GM21390 (cell line): Measurements from ENCODE around the gene POU2F1.
A peak's percentile ranks its signal among the peaks of the same experiment; 100 is the strongest.

ENCODE experiments used
- ATAC-seq: cut with Tn5 transposase; IDR thresholded peaks from one replicate; pipeline ENCODE4 v1.9.1; 2021; ENCODE audit not compliant: unreplicated experiment

Gene POU2F1

DNA sequence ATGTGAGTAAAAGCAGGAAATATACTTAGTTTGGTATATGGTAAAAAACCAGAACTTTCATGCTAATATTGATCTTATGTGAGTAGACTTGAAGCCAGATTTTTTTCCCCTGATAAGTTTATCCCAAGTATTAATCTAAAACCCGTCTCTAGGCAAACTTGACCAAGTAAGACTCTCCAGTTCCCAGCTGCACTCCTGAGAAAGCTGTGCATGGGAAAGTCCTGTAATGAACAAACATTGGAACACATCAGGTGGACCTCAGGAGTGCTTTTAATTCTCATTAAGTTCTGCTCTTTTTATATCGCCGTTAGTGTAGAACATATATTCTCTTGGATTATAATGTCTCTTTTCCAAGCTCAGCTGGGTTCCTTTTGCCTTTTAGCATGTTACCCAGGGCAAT lies 192.6 kb downstream of the POU2F1 start:
- ATAC-seq = no peak

DNA sequence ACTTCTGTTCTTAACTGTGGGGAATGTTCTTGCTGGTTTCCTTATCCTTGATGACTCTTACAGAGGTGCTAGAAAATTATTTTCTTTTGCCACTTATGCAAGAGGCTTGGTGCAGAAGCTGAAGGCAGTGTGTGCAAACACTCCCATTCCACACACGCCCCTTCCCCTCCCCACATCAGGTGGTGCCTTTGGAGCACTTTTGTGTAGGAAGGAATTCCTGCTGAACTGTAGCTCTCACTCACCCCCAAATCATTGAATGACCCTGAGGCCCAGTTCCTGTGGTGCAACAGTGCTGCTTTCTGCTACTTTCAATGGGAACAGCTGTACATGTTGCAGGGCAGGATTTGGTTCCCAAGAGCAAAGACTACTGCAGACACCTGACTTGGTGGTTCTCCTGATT lies 195.8 kb downstream of the POU2F1 start:
- ATAC-seq = no peak

DNA sequence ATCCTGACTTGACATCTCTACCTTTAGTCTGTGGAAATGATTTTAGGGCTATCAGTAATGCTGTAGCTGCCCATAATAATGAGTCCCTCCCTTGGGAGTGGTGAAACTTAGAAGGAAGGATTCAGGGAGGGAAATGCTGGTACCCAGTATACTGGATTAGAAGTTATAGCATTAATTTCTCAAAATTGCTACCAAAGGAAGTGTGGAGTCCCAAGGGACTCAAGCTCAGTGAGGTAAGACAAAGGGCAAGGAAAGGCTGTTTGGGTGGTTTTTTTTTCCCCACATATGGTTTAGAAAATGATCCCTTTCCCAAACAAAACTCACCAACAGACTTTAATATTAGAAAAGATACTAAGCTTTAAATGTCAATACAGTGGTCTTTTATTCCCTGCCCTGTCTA lies 197.7 kb downstream of the POU2F1 start:
- no peak for ATAC-seq

DNA sequence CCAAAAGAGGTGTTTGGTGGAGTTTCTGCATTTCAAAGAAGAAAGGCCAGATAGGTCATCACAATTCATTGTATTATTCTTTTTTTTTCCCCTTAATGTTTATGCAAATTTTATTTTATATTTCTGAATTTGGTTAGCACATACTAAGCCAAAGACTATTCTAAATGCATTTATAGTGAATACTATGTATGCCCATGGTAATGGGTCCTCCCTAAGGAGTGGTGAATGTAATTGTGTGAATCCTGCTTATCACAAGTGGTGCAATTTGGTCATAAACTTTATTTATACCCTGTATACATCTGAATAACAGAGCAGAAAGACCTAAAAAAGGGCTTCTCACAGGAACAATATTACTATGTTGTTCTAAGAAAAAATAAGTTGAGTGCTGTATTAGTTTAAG lies 198.6 kb downstream of the POU2F1 start:
- ATAC-seq = no peak

DNA sequence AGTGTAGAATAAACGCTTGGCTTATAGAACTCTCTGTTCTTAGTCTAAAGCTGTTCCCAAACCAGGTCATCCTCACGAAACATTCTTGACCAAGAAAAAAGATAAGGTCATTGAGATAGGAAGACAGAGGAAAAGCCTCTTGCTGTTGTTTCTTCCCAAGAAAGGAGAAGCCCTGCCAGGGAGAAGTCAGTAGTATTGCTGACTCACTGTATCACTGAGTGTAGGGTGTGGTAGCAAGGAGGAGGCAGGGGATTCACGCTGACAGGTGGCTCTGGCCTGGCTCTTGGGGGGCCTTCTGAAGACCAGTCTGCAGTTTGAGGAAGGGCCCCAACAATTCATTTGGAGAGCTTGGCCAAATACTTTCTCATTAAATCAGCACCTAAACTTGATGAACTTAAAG lies 199.8 kb downstream of the POU2F1 start:
- ATAC-seq = no peak

DNA sequence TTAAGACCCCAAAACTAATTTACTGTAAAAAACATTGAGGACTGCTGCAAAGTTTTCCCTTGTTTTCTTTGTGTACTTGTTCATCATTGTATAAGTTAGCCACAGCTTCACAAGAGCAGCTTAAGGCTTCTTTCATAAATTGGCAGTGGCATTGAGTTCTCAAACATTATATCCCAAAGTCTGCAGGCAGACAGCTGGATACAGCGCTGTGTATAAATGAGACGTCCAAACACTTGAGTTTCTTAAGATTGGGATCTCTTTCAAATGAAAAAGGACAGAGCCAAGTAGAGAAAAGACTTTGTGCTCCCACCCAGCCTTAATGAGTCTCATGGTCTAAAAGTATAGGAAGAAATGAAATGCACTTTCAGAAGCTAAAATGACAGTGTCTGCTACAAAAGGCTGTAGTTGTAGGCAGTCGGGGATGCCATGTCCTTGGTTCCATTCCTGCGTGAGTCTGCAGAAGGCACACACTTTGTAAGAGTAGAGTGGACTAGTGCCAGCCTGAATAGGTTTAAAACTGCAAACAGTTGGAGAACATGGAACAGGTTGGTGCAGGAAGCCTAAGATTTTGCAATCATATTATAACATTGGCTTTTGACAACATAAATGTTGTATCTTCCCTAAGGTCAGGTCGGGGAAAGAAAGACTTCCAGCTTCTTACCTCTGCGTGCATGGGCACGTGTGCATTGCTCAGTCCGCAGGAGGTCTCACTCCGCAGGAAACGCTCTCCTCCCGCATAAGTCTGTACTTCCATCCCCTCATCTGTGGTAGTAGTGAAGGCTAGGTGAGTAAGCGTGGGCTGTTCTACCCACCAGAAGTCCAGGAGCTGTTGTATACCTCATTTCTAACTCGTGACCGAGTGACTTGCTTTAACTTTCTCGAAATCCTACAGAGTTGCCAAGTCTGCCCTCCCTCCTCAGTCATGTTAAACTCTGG lies 203.3 kb downstream of the POU2F1 start:
- no peak for ATAC-seq

DNA sequence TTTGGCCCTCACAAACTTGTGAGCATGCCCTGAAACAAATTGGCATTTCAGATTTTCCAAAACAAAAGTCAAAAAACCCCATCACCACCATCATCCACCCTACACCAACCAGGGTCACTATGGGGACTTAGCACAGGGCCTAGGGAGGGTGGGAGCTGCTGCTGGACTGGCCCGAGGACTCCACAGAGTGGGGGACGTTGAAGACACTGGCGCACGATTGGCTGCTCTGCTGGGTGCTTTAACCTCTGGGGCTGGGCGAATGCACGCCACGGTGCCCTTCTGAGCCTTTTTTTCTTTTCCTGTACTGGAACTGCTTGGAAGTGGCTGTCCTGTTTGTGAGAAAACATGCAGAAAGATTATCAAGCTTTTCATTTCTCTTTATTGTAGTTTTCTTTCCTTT lies 204.8 kb downstream of the POU2F1 start:
- ATAC-seq = no peak

DNA sequence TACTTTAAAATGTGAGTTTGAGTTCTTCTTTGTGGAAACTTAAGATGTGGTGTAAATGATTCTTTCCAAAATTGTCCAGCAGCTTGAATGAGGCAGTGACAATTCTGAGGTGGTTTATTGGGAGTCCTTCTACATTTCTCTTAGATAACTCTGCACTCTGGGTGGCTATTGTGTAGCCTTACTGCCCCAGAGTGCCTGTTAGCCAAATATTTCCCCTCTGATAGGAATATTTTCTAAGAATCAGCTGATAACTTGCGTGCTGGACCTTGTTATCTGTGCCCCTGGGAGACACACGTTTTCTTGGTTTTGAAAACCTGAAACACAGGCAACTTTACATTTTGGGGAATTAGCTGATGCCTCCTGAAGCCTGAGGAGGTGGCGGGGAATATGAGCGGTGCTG lies 206.0 kb downstream of the POU2F1 start:
- ATAC-seq = no peak

DNA sequence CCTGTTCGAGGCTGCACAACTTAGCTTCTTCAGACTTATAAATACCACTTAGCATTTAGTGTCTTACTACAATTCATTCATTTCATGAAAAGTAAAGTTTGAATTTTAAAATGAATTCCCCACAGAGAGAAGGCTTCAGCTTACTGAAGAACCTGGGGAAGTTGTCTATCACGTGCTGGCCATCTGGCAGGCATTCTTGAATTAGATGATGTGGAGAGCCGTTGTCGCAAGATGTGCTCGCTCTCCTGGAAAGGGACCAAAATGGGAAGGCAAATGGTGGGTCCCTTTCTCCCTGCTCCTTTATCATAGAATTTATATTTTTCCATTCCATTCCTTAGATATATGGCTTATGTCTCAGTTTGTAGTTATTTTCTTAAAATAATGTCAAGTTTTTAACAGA lies 207.2 kb downstream of the POU2F1 start:
- ATAC-seq = no peak

DNA sequence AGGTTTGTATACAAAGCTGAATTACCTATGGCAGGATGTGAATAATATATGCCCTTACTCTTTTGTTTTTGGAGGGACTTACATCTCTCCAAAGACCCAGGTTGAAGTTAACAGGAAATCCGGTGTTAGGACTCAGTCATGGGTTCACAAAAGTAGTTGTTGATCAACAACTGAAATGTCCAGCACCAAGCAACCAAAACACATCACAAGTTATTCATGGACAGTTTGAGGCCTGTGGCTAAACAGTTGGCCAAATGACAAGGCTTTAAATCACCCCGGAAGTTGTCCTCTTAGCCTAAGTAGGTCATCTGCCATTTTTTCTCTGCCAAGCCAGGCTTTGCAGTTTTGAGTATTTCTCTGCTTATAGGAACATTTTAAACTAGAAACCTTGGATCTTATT lies 207.7 kb downstream of the POU2F1 start:
- no peak for ATAC-seq

DNA sequence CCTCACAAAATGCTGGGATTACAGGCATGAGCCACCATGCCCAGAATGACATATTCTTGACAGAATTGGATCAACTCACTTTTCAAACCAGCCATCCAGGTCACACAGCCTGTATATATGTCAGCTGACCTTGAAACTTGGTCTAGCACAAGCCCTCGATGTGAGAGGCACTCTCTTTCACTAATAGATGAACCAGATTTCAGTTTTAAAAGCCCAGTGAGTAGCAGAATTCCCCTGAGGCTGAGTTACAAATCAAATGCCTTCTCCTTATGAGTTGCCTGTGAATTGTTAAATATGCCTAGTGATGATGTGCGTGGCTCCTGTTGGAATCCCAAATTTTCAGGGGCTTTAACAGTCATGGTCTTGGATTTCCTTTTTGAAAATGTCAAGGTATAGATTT lies 208.9 kb downstream of the POU2F1 start:
- peak; percentile 36 for ATAC-seq

DNA sequence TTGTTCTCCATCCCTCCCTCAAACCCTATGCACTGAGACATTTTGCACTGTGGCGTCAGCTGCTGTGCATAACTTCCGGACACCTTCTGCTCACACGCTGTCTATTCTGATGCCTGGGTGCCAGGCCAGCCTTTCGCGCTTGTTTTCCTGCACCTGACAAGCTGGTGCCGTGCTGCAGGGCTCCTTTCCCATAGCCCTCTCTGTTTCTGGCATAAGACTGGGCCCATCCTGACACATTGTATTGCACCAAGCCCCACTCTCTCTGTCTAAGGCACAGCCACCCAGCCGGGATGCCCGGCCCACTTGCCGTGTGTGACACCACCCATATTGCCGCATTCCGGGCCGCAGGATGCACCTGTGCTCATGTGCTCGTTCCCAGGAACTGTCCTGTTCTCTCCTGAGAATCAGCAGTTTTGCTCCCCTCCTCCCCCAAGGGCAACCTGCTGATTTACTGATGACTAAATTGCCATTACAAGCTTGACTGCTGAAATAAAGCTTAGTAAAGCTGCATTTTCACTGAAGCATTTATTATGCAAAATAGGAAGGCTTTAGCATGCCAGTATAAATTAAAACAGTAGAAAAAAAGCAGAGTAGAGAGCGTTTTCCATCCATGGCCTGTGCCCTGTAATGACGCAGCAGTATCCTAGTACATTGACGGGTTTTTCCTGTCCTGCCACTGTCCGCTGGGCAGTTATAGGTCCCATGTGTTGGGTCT lies 209.6 kb downstream of the POU2F1 start:
- peak; percentile 41 for ATAC-seq

DNA sequence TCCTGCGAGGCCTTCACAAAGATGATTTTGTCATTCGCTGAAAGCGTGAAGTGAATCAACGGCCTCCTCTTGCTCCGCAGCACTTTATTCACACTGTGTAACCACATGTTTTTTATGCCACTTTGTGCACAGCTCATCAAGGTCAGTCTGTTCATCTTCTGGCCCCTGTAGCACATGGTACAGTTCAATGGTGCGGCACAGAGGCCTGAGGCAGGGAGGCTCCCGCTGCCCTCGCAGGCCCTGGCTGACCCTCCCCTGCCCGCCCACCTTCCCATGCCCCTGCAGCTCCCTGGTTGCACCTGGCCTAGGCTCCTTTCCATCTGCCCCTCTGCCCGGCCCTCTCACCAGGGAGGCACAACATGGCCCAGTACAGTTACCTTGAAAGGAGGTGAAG lies 210.2 kb downstream of the POU2F1 start:
- peak; percentile 27 for ATAC-seq

DNA sequence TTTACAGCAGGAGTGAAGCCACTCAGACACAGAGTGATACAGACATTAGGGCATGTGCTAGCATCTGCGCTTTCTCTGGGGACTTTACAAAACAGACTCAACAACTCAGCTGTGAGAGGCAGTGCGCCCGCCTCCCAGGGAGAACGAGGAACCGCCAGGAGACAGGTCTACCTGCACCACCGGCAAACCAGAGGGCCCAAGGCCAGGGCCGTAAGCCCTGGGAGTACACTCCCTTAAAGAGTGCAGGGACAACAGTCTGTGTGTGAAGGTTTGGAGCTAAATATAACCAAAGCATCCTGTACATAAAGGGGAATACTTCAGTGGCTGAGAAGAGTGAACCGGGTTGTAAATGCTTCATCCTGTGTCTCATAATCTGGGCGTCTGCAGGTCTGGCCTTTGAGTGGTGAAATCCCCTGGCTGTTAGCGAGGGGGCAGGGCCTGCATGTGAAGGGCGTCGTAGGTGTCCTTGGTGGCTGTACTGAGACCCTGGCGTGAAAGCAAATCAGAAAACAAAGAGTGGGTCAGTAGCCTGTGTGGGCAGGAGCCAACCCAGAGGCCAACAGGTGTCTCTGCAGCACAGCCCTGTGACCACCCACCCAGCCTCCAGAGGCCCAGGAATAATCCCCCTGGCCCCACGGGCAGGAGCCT lies 210.7 kb downstream of the POU2F1 start:
- ATAC-seq = peak; percentile 40

DNA sequence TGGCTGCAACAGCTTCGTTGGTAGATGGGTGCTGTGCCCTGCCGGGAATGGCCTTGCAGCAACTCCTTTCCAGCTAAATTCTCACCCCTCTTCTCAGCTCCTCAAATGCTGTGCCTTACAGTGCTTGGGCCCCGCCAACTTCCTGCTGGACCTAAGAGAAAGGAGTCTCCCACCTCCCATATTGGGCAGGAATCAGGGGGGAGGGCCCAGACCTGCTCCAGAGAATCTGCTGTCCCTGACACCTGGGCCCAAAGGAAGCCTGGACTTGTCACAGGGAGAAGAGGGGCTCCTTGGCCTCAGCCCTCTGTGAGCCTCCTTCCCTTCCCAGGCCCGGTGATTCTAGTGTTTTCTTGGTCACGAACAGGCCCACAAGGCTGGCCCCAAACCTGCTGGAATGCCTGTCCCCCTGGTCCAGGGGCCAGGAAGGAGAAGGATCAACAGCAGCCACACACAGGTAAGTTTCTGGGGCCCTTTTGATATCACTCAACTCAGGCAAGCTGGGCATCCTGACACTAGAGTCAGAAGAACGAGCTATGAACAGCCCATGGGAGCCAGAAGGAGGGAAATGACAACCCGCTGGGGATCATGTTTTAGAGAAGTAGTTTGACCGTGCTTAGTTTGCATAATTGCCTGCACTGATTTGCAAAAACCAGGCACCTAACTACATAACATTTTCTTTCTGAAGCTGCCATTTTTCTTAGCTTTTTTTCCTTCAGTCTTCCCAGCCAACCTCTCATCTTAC lies 211.4 kb downstream of the POU2F1 start:
- ATAC-seq = no peak

DNA sequence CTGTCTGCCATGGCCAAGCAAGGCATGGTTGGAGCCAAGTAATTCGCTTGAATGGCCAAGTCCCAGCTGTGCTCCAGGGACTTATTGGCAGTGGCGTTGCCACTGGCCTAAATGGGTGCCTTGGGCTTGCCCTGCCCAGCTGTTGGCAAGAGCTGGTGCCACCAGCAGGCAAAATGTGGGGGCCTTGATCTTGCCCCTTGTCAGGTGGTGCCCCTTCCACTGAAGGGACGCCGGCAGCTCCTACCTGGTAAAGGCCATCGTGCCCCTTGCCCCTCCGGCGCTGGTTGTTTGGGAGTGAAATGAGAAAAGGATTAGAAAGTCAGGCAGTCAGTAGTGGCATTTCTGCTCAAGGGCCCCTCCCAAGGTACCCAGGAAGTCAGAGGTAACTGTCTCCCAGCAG lies 212.1 kb downstream of the POU2F1 start:
- ATAC-seq = no peak

DNA sequence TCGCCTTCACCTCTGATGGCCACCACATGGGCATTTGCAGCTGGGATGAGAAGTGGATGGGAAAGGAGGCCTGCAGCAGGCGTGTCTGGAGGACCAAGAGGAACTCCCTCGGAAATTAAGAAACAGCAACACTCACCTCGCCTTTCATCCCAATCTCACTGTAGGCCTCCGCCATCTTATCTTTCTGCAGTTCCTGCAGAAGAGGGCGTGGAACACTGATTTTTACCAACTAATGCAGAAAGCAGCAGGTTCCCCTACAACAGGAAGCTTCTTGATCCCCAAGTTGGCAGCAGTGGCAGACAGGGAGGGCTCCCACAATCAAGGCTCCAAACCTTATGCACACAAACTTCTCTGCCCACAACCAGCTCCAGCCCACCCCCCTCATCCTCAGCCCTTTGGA lies 213.2 kb downstream of the POU2F1 start:
- ATAC-seq = no peak

DNA sequence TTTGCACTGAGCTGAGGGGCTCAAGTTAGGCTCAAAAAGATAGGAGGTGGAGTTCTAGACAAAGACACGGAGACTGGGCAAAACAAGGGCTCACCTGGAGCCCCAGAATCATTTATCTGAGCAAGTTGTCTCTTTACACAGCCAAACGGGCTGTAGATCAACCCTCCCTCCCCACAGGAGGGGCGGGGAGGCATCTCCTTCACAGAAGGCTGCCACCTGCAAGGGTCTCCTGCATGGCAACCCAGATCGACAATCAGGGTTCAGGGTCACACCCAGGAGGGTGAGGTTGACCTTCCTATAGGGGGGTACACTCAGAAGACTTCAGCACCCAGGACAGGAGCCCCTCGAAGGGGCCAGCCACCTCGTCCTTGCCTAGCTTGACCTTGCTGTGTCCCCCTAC lies 213.6 kb downstream of the POU2F1 start:
- ATAC-seq = no peak

DNA sequence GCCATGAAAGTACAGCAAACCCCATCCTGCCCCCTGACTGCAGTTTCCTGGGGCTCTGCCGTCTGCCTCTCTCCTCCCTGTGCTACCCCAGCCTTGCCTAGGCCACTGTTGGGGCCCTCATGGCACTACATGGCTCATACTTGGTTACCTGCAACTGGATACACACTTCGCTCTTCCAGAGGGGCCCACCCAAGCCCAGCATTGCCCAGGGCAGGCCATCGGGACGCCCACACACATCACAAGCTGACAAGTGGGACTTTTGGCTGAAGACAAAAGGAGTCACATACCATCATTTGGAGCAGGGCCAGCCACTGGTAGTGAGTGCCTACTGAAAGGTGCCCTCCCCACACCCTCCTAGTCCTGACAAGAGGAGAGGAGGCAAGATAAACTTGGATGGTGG lies 214.8 kb downstream of the POU2F1 start:
- no peak for ATAC-seq

DNA sequence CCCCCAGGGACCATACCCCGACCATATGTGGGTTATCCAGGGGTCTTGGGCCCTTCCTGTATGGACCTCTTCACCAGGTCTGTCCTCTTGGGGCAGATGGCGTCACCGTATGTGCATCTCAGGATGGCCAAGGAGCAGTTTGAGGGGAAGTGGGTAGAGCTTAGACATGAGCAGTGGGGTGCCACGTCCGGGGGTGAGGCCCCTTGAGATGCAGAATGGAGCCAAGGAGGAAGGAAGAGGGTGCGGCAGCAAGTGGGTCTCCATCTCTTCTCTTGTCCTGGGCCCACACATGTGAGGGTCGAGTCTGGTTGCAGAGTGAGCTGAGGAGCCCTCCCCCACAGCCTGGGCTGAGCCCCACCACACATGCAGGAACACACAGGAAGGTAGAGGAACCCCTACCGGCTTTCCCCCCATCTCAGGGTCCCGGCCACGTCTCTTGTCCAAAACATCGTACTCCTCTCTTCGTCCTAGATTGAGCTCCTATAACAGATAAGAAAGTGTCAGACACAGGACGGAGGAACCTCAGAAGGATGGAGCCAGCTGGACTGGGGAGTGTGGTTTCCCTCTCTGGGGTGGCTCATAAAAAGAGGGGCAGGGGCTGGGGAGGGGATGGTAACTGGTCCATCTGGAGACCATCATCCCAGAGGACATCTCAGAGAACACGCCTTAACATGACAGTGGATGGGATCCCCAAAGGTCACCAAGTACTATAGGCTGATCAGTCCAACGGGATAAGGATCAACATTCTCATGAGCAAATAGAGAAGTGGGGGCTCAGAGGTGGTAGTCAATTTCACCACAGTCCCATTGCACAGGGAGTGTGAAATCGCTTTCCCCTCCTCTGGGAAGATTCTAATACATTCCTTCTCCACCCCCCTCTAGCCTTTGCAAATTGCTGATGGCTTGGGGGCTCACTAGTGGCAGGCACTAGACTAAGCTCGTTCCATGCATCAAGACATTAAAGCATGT lies 217.8 kb downstream of the POU2F1 start:
- no peak for ATAC-seq
